ENCODE results near the gene ATXN7.

DNA sequence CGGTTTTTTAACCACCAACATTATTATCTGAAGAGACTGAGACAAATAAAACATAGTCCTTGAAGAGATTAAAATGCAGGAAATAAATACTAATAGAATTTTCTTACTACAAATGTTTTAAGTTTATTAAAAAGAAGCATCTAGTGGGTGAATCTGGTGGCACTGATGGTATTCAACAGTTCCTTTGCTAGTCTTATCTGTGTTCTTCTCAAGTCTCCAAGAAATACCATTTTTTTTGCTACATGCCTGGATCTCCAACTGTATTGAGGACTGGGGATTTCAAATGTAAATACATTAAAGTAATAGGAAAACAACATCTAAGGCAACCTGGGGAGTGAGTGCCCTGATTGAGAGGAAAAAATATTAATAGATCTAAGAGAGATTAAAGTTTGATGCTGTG, 22.0 kb upstream of the ATXN7 start:
- TF ChIP-seq, protein P1, sequence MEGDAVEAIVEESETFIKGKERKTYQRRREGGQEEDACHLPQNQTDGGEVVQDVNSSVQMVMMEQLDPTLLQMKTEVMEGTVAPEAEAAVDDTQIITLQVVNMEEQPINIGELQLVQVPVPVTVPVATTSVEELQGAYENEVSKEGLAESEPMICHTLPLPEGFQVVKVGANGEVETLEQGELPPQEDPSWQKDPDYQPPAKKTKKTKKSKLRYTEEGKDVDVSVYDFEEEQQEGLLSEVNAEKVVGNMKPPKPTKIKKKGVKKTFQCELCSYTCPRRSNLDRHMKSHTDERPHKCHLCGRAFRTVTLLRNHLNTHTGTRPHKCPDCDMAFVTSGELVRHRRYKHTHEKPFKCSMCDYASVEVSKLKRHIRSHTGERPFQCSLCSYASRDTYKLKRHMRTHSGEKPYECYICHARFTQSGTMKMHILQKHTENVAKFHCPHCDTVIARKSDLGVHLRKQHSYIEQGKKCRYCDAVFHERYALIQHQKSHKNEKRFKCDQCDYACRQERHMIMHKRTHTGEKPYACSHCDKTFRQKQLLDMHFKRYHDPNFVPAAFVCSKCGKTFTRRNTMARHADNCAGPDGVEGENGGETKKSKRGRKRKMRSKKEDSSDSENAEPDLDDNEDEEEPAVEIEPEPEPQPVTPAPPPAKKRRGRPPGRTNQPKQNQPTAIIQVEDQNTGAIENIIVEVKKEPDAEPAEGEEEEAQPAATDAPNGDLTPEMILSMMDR (IDR thresholded peaks at IDR 0.05 in 2 of 3, conservative IDR thresholded peaks at IDR 0.05 in 1 of 3; ENCODE audit: control insufficient read depth in 2 of 3, extremely low read depth in 1 of 3, insufficient read depth in 1 of 3, low read depth in 3 of 3, low read length in 3 of 3), result no peak
- no peak for TF ChIP-seq ZZZ3 (IDR thresholded peaks at IDR 0.05; ENCODE audit: control insufficient read depth, insufficient read length, low read depth)

All from GM12878 (cell line).